GM18907 (cell line): ENCODE measurements around the gene PPP1CC.
"Not testable (repeated sequence)": the region's sequence is repeated elsewhere in the genome, so short reads cannot be mapped to it uniquely, and the experiment has no call there.

Experiments used
- ATAC-seq: cut with Tn5 transposase; IDR thresholded peaks from one replicate; pipeline ENCODE4 v1.9.1; 2021; ENCODE audit warnings: mild to moderate bottlenecking, moderate library complexity; ENCODE audit not compliant: unreplicated experiment

Gene PPP1CC

GRCh38 chr12:110756611-110757010 is 13.9 kb upstream of the PPP1CC start:
- ATAC-seq, result no peak

GRCh38 chr12:110754101-110754793 is 11.6 kb upstream of the PPP1CC start:
- no peak for ATAC-seq

- ATAC-seq, result no peak
Measured at GRCh38 chr12:110750784-110751461, 8.2 kb upstream of the PPP1CC start.

- no peak for ATAC-seq
Measured at GRCh38 chr12:110746550-110746949, 3.9 kb upstream of the PPP1CC start.

GRCh38 chr12:110745542-110746284 is 3.0 kb upstream of the PPP1CC start:
- ATAC-seq, result no peak

GRCh38 chr12:110744601-110745264 is 2.0 kb upstream of the PPP1CC start:
- no peak for ATAC-seq

- no peak for ATAC-seq
Measured at GRCh38 chr12:110744151-110744571, 1.5 kb upstream of the PPP1CC start.

- no peak for ATAC-seq
Measured at GRCh38 chr12:110743571-110744093, 941 bp upstream of the PPP1CC start.

- ATAC-seq, result peak; percentile 28
Measured at GRCh38 chr12:110742096-110742717, 484 bp downstream of the PPP1CC start.

GRCh38 chr12:110741341-110742095 is 1.2 kb downstream of the PPP1CC start:
- ATAC-seq, result no peak

- no peak for ATAC-seq
Measured at GRCh38 chr12:110739894-110740293, 2.8 kb downstream of the PPP1CC start.

- no peak for ATAC-seq
Measured at GRCh38 chr12:110739488-110739887, 3.2 kb downstream of the PPP1CC start.

- ATAC-seq, result no peak
Measured at GRCh38 chr12:110737532-110737931, 5.2 kb downstream of the PPP1CC start.

GRCh38 chr12:110737016-110737415 is 5.7 kb downstream of the PPP1CC start:
- ATAC-seq, result not testable (repeated sequence)

- ATAC-seq, result no peak
Measured at GRCh38 chr12:110733900-110734299, 8.8 kb downstream of the PPP1CC start.

- ATAC-seq, result no peak
Measured at GRCh38 chr12:110733089-110733715, 9.5 kb downstream of the PPP1CC start.

GRCh38 chr12:110732572-110732971 is 10.1 kb downstream of the PPP1CC start:
- no peak for ATAC-seq

GRCh38 chr12:110731479-110731878 is 11.2 kb downstream of the PPP1CC start:
- ATAC-seq, result no peak

GRCh38 chr12:110728628-110729027 is 14.1 kb downstream of the PPP1CC start:
- no peak for ATAC-seq
